Suprapubic skin (tissue), 4 donors: ENCODE results near the gene LHFPL3. TPM values are rescaled to one million over a fixed set of nuclear protein-coding genes. Genes with fewer than 3 reads are reported as not detected.

Experiments
- DNase-seq, 2 donors: peaks; one replicate each; pipeline ENCODE4 v3.0.0-alpha.2; 2019; ENCODE audit warnings: low spot score in 2 of 2
- H3K27ac ChIP-seq: fragments of 200-600 bp; sonication (generic); one replicate; pipeline ENCODE4 v1.5.1; 2019
- H3K27me3 ChIP-seq: fragments of 200-600 bp; sonication (generic); one replicate; pipeline ENCODE4 v1.5.1; 2019
- H3K36me3 ChIP-seq: fragments of 200-600 bp; sonication (generic); one replicate; pipeline ENCODE4 v1.5.1; 2019
- H3K4me1 ChIP-seq: fragments of 200-600 bp; sonication (generic); one replicate; pipeline ENCODE4 v1.5.1; 2019
- H3K4me3 ChIP-seq: fragments of 200-600 bp; sonication (generic); one replicate; pipeline ENCODE4 v1.5.1; 2019; ENCODE audit warnings: mild to moderate bottlenecking
- H3K9me3 ChIP-seq: fragments of 200-600 bp; sonication (generic); one replicate; pipeline ENCODE4 v1.5.1; 2019
- EP300 ChIP-seq: sonication (generic); formaldehyde crosslinking; IDR thresholded peaks from one replicate; pipeline ENCODE4 v1.6.1; 2017; ENCODE audit warnings: antibody characterized with exemption
- POLR2A ChIP-seq, 2 donors: fragments of 450-650 bp; IDR thresholded peaks; one replicate each; pipeline ENCODE4 v1.6.1; 2017; ENCODE audit warnings: antibody characterized with exemption in 2 of 2, mild to moderate bottlenecking in 2 of 2, moderate library complexity in 2 of 2
- POLR2AphosphoS5 ChIP-seq, 3 donors: sonication (generic); formaldehyde crosslinking; IDR thresholded peaks; one replicate each; pipeline ENCODE4 v1.6.1; 2017; ENCODE audit warnings: antibody characterized with exemption in 3 of 3
- WGBS: methylation state at CpG from one replicate; pipeline ENCODE4 v1.1.5; 2018; 5-methylcytosine and 5-hydroxymethylcytosine counted together
- total RNA-seq, 4 donors: library from RNA; depleted of rRNA; stranded (reverse); fragments of >200 nt; gene quantifications; one replicate each; pipeline ENCODE4 v1.1.0, GENCODE V29; 2016
- TF ChIP-seq, protein P1 (sequence below), 2 donors: fragments of 200-600 bp in 1 of 2; fragments of 450-650 bp in 1 of 2; sonication (generic) in 1 of 2; IDR thresholded peaks; one replicate each; pipeline ENCODE4 v1.5.1; 2016 to 2019; ENCODE audit warnings: antibody characterized with exemption in 2 of 2, mild to moderate bottlenecking in 1 of 2, moderate library complexity in 1 of 2

LHFPL3 gene
- total RNA-seq, 4 donors from 2014 or later, result not detected

DNA sequence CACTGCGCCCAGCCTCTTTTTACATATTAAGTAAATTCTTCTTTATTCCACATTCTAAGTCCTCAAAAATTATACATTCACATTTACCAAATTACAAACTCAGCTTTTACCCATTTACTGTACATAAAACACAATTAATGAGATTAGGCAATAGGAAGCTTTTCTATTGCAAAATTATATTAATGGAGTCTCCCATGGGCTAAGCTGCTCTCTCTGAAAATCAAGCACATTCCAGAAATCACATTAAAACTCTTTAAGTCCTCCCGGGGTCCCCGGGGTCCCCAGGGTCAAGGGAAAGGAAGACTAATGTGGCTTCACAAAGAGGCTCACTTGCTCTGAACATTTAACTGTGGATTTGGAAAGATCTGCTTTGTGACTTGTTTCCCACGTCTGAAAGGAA, 558.2 kb downstream of the LHFPL3 start:
- no peaks in the 10 kb centered on the region for H3K27me3 ChIP-seq
- TF ChIP-seq POLR2AphosphoS5 (IDR thresholded peaks at IDR 0.05) (no peak), EP300 (no peak), POLR2A (IDR thresholded peaks at IDR 0.05) (no peak)
- TF ChIP-seq, protein P1, sequence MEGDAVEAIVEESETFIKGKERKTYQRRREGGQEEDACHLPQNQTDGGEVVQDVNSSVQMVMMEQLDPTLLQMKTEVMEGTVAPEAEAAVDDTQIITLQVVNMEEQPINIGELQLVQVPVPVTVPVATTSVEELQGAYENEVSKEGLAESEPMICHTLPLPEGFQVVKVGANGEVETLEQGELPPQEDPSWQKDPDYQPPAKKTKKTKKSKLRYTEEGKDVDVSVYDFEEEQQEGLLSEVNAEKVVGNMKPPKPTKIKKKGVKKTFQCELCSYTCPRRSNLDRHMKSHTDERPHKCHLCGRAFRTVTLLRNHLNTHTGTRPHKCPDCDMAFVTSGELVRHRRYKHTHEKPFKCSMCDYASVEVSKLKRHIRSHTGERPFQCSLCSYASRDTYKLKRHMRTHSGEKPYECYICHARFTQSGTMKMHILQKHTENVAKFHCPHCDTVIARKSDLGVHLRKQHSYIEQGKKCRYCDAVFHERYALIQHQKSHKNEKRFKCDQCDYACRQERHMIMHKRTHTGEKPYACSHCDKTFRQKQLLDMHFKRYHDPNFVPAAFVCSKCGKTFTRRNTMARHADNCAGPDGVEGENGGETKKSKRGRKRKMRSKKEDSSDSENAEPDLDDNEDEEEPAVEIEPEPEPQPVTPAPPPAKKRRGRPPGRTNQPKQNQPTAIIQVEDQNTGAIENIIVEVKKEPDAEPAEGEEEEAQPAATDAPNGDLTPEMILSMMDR (IDR thresholded peaks at IDR 0.05), result no peak
- no peak overlapping the region for H3K4me3 ChIP-seq
- WGBS, result 50% methylated on average over 4 of the region's 4 CpGs
- H3K9me3 ChIP-seq, result no peaks in the 10 kb centered on the region
- H3K27ac ChIP-seq, result no peak overlapping the region
- H3K36me3 ChIP-seq, result no peaks in the 10 kb centered on the region
- peaks cover 5% of the 10 kb centered on the region for H3K4me1 ChIP-seq
- DNase-seq, result no peak

DNA sequence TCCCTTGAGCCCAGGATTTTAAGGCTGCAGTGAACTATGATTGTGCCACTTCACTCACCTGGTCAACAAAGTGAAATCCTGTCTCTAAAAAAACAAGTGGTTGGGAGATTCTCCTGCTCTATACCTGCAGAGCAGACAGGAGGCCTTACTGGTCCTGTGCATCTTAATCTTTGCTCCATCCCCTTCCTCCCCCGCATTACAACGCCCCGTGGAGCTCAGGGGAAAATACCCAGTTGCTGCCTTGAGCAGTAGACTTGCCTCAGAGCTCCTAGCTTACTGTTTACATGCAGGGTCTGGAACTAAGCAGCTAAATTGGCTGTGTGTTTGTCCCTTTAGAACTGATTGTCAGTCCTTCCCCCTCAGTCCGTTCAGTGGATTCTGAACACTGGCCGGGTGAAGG, 561.8 kb downstream of the LHFPL3 start:
- Histone ChIP-seq H3K4me1 (no peaks in the 10 kb centered on the region), H3K4me3 (no peak overlapping the region), H3K9me3 (no peaks in the 10 kb centered on the region), H3K36me3 (no peaks in the 10 kb centered on the region), H3K27ac (no peak overlapping the region), H3K27me3 (no peaks in the 10 kb centered on the region)
- TF ChIP-seq POLR2A (IDR thresholded peaks at IDR 0.05), result no peak
- TF ChIP-seq, protein P1 (IDR thresholded peaks at IDR 0.05), result no peak
- no peak for TF ChIP-seq POLR2AphosphoS5 (IDR thresholded peaks at IDR 0.05)
- no peak for TF ChIP-seq EP300
- no peak for DNase-seq
- 63% methylated on average over 5 of the region's 5 CpGs for WGBS

DNA sequence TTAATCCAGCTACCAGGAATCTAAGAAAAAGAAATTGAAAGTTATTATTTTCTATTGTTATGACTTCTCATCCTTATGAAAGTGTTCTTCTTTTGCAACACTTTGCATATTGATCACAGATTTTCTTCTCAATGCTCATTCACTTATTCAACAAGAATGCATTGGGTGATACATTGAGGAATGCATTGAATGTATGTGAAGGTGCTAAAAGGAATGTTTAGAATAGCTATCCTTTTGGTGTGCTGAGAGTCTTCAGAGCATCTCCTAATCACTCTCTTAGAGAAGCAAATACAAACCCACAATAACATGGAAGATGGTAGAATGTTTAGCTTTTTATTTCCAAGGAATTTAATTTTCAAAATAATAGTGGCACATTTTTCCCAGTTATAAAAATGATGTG, 563.5 kb downstream of the LHFPL3 start:
- TF ChIP-seq POLR2A (IDR thresholded peaks at IDR 0.05), result no peak
- no peak for TF ChIP-seq EP300
- TF ChIP-seq POLR2AphosphoS5 (IDR thresholded peaks at IDR 0.05), result no peak
- TF ChIP-seq, protein P1 (IDR thresholded peaks at IDR 0.05), result no peak
- Histone ChIP-seq H3K27me3 (no peaks in the 10 kb centered on the region), H3K9me3 (no peaks in the 10 kb centered on the region), H3K27ac (no peak overlapping the region), H3K36me3 (no peaks in the 10 kb centered on the region), H3K4me3 (no peak overlapping the region), H3K4me1 (no peaks in the 10 kb centered on the region)
- no peak for DNase-seq

DNA sequence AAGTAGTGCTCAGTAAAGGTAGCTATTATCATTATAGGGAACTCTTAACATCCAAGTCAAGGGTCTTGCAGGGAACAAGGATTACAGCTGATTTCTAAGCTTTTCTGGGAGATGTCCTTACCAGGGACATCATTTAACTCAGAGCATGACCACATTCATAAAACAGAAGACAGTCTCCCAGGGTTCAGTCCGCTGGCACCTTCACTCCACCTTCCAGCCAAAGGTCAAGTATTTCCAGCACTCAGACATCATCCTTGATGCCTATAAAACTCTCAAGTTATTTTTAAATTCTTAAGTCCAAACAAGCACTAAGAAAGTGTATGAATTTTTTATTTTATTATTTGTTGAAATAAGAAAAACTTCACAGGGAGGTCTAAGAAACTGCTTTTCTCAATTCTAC, 565.9 kb downstream of the LHFPL3 start:
- Histone ChIP-seq H3K27ac (no peak overlapping the region), H3K9me3 (no peaks in the 10 kb centered on the region), H3K4me3 (no peak overlapping the region), H3K36me3 (no peaks in the 10 kb centered on the region), H3K27me3 (no peaks in the 10 kb centered on the region), H3K4me1 (no peaks in the 10 kb centered on the region)
- 83% methylated on average over 1 of the region's 1 CpG for WGBS
- no peak for TF ChIP-seq POLR2AphosphoS5 (IDR thresholded peaks at IDR 0.05)
- TF ChIP-seq, protein P1 (IDR thresholded peaks at IDR 0.05), result no peak
- TF ChIP-seq POLR2A (IDR thresholded peaks at IDR 0.05), result no peak
- no peak for DNase-seq

DNA sequence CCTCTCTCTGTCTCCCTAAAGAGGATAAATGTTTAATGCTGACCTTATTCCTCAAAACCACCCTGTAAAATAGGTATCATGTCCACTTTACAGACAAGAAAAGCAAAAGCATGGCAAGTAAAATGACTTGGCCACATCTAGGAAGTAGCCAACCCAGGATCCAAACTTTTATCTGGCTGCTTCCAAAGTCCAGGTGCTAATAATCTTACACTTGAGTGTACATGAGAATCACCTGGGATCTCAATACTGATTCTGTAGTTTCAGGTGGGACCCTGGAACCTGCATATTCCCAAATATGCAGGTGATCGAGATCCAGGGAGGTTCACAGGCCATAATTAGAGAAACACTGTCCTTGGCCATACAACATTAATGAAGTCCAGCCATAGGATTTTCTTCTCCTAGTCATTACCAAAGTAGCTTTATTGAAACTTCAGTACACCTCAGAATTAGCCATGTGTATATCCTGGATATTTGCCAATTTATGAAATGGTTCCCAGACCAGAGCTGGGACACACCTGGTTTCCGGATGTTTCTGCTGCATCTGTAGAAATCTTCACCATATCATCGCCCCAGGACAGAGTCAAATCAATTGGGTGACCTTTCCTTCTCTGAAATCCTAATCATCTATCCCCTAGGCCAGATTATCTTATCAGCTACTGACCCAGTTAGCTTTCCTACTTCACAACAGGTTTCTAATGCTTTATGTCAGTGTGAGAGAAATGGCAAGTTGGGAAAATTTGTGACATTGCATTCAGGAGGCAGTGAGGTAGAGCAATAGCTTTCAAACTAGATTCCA, 566.5 kb downstream of the LHFPL3 start:
- DNase-seq, result no peak
- WGBS, result 88% methylated on average over 3 of the region's 3 CpGs
- H3K4me3 ChIP-seq, result no peak overlapping the region
- H3K27me3 ChIP-seq, result no peaks in the 10 kb centered on the region
- no peaks in the 10 kb centered on the region for H3K4me1 ChIP-seq
- H3K9me3 ChIP-seq, result no peaks in the 10 kb centered on the region
- no peaks in the 10 kb centered on the region for H3K36me3 ChIP-seq
- TF ChIP-seq POLR2A (IDR thresholded peaks at IDR 0.05), result no peak
- TF ChIP-seq EP300, result no peak
- H3K27ac ChIP-seq, result no peak overlapping the region
